ENCODE measurements around the gene AKAP8L.
A peak's percentile ranks its signal among the peaks of the same experiment; 100 is the strongest.

- TF ChIP-seq EZH2 (IDR thresholded peaks at IDR 0.05; ENCODE audit: borderline replicate concordance, low read depth, low read length) (no peak), MAFK (IDR thresholded peaks at IDR 0.05; ENCODE audit: low read length) (peak; percentile 48; the same call in 1 of the 2 replicates), BHLHE40 (IDR thresholded peaks at IDR 0.05; ENCODE audit: low read length) (no peak), ZNF24 (IDR thresholded peaks at IDR 0.05) (no peak), MEIS2 (IDR thresholded peaks at IDR 0.05; ENCODE audit: partially characterized antibody) (no peak), L3MBTL2 (IDR thresholded peaks at IDR 0.05) (no peak), THRA (IDR thresholded peaks at IDR 0.05) (no peak), HDAC6 (IDR thresholded peaks at IDR 0.05; ENCODE audit: low read depth, low read length) (no peak)
Measured at GRCh38 chr19:15358918-15359317, 59.9 kb downstream of the AKAP8L start.
